ENCODE data around the gene DHRS4L2.
"Not testable (repeated sequence)": the region's sequence is repeated elsewhere in the genome, so short reads cannot be mapped to it uniquely, and the experiment has no call there.

Gene DHRS4L2

DNA sequence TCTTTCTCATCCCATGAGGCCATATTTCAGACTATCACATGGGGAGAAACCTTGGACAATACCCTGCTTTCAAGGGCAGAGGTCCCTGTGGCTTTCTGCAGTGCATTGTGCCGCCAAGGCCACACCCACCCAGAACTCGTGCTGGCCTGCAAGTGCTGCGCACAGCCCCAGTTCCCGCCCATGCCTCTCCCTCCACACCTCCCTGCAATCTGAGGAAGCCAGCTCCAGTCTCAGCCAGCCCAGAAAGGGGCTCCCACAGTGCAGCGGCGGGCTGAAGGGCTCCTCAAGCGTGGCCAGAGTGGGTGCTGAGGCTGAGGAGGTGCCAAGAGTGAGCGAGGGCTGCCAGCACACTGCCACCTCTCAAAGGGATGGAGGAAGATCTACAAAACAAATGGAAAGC lies 15.6 kb upstream of the DHRS4L2 start:
- DNase-seq (ENCODE audit: low read depth) = not testable (repeated sequence)

DNA sequence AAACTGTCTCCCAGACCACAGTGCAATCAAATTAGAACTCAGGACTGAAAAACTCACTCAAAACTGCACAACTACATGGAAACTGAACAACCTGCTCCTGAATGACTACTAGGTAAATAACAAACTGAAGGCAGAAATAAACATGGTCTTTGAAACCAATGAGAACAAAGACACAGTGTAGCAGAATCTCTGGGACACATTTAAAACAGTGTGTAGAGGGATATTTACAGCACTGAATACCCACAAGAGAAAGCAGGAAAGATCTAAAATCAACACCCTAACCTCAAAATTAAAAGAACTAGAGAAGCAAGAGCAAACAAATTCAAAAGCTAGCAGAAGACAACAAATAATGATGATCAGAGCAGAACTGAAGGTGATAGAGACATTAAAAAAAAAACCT lies 14.7 kb upstream of the DHRS4L2 start:
- not testable (repeated sequence) for DNase-seq (ENCODE audit: low read depth)

DNA sequence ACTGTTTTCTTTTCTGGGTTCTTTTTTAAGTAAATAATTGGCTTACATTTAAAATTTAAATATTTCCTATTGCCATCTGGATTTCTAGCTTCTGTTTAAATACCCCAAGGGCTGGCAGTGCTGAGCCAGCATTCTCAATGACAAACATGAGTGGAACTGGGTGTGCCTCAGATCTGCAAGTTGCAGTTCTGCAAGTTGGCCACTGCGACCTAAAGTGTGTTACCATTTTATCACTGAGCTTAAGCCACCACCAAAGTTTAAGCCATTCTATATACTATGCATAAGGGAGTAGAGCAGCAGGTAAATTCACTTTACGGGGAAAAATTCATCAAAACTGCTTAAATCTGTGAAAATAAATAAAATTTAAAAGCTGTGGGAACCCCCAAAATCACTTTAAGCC lies 11.5 kb upstream of the DHRS4L2 start:
- DNase-seq (ENCODE audit: low read depth) = not testable (repeated sequence)

DNA sequence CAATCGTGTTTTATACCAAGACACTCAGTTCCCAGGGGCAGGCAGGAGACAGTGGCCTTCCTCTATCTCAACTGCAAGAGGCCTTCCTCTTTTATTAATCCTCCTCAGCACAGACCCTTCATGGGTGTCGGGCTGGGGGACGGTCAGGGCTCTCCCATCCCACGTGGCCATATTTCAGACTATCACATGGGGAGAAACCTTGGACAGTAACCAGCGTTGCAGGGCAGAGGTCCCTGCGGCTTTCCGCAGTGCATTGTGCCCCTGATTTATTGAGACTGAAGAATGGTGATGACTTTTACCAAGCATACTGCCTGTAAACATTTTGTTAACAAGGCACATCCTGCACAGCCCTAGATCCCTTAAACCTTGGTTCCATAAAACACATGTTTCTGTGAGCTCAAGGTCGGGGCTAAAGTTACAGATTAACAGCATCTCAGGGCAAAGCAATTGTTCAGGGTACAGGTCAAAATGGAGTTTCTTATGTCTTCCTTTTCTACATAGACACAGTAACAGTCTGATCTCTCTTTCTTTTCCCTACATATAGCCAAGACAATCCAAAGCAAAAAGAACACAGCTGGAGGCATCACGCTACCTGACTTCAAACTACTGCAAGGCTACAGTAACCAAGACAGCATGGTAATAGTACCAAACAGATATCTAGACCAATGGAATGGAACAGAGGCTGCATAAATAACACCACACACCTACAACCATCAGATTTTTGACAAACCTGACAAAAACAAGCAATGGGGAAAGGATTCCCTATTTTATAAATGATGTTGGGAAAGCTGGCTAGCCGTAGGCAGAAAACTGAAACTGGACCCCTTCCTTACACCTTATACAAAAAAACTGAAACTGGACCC lies 6.5 kb upstream of the DHRS4L2 start:
- not testable (repeated sequence) for DNase-seq (ENCODE audit: low read depth)

DNA sequence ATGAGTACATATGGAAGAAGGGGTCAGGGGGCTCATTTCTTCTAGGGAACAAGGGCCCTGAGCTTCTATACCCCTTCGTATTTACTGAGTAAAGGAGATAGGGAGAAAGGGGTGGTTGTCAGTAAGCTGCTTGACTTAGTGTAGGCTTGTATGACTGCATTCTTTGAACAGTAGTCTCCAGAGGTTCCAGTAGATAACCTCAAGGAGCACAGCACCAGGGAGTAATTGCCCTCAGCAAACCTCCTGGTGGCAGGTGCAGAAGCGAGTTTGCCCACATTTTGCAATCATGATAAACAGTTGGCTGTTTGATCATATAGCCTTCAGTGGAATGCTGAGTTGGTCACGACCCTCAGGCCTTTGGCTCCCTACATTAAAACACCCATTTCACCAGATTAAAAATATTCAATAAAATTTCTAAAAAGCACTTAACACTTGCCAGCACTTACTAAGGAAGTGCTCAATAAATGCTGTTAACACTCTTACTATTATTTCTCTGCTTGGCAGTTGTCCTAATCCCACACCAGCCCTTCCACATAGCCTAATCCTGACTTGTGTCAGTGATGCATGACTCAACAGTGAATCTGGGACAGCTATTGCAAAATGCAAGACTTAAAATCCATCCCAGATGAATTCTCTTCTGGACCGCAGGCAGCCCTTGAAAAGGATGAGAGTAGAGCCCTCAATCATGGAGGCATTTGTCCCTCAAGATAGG lies 3.7 kb upstream of the DHRS4L2 start:
- DNase-seq (ENCODE audit: low read depth) = no peak

DNA sequence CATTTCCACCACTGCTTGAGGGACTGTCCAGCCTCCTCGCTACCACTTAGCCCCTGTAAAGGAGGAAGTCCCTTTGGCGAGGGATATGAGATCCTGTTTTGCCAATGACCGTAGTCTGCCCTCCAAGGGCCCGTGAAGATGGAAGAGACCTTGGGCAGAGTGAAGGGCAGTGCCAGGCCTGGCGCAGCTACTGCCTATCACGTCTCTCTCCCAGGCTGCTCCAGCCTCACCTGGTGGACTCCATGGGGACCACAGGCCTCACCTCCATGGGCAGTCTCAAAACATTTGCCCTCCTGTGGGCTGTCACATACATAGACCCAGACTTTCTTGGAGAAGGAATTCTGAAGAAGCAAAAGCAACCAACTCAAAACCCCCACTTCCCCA lies 514 bp upstream of the DHRS4L2 start:
- DNase-seq (ENCODE audit: low read depth) = not testable (repeated sequence)

DNA sequence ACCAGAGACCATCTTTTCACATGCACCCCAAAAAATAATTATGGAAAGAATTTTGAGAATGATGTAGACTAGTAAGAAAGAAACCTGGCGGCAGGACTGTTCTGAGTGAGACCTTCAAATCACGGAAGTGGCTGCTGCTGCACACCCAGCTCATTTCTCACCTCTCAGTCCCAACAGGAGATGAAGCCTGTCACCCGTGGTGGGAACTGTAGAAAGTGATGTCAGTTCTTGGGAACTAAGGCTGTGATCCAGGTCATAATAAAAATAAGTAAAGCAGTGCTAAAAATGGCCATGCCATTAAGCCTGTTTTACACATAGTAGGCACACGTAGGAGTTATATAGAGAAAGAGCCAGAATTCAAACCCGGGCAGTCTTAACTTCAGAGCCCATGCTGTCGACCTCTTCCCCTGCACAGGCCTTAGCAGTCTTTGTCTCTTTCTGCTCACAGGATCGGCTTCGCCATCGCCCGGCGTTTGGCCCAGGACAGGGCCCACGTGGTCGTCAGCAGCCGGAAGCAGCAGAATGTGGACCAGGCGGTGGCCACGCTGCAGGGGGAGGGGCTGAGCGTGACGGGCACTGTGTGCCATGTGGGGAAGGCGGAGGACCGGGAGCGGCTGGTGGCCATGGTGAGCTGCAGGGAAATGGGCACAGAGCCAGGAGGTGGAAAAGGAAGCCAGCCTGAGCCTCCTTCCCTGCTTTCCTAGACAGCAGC lies 1.2 kb downstream of the DHRS4L2 start:
- not testable (repeated sequence) for DNase-seq (ENCODE audit: low read depth)

DNA sequence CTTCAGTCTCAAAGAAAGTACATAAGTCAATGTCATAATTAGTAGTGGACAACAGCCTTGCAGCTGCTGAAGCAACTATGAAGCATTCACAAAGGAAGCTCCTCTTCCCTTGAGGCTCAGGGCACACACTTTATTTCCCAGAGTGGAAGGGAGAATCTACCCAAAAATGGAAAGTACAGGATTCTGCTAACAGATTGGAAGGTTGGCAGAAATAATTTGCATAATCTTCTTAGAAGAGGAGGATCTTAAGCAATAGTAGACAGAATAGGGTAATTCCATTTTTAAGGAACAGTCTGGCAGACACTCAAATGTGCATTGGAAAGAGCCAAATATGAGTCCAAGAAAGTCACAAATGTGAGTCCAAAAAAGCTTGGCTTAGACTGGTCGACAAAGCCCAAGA lies 2.2 kb downstream of the DHRS4L2 start:
- DNase-seq (ENCODE audit: low read depth) = not testable (repeated sequence)

DNA sequence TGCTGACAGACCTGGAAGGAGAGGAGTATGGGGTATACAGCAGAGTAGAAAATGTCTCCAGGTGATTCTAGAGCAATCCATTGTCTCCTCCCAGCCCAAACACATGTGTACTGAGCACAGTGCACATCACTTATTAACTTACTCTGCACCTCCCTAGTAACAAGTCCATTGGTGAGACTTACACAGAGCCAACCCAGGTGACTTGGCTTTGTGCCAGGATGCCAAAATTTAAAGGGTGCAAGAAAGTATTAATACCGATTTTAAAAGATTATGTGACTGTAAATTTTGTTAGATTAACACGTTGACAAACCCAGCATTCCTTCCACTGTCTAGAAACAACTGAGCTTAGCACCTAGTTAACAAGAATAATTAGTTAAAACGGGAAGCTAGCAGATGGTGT lies 4.3 kb downstream of the DHRS4L2 start:
- DNase-seq (ENCODE audit: low read depth) = not testable (repeated sequence)

DNA sequence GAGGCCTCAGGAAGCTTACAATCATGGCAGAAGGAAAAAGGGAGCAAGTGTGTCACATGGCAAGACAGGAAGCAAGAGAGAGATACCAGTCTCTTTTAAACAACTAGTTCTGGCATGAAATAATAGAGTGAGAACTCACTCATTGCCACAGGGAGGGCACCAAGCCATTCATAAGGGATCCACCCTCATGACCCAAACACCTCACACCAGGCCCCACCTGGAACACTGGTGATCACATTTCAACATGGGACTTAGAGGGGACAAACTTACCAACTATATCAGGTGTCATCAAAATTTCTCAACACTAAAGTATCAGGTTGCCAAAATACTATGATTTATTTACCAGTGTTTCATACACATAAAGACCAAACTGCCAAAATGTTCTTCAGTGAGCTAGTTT lies 7.3 kb downstream of the DHRS4L2 start:
- not testable (repeated sequence) for DNase-seq (ENCODE audit: low read depth)

DNA sequence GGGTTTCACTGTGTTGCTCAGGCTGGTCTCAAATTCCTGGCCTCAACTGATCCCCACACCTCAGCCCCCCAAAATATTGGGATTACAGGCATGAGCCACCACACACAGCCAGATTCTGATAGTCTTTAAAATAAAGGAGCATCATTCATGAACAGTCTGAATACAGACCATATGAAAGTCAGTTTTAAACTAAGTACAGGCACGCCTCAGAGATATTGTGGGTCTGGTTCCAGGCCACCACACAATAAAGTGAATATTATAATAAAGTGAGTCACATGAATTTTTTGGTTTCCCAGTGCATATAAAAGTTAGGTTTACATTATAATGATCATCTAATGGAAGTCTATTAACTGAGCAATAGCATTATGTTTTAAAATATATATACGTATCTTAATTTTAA lies 8.1 kb downstream of the DHRS4L2 start:
- DNase-seq (ENCODE audit: low read depth) = not testable (repeated sequence)

DNA sequence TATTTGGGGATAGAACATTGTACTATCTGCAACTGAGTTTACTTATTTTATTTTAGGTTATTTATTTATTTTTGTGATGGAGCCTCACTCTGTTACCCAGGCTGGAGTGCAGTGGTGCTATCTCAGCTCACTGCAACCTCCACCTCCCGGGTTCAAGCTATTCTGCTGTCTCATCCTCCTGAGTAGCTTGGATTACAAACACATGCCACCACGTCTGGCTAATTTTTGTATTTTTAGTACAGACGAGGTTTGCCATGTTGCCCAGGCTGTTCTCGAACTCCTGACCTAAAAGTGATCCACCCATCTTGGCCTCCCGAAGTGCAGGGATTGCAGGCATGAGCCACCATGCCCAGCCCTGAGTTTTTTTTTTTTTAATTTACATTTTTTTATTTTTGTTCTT lies 10.9 kb downstream of the DHRS4L2 start:
- not testable (repeated sequence) for DNase-seq (ENCODE audit: low read depth)

DNA sequence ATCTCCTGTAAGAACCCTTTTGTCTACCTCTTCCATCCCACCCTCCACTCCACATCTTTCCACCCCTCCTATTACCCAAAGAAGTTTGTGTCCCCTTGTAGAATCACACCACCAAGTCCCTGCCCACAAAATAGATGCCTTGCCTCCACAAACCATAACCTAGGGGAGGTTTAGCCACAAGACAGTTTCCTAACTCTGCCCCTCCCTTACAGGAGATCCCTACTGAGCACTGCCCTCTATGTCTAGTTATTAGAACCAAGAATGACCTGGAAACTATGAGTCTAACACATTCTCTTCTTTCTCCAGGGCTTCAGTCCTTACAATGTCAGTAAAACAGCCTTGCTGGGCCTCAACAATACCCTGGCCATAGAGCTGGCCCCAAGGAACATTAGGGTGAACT lies 12.3 kb downstream of the DHRS4L2 start:
- not testable (repeated sequence) for DNase-seq (ENCODE audit: low read depth)

DNA sequence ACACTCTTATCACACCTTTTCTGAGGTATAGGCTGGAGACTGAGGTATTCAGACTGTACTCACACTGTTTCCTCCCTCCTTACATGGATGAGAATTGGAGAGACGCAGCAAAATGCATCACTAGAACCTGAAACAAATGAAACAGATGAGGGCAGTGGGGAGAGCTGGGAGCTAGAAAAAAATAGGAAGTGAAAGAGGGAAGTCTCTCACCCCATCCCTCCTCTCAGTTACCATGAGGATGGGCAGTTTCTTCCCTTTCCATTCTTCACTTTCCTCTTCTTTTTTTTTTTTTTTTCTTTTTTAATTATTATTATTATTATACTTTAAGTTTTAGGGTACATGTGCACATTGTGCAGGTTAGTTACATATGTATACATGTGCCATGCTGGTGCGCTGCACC lies 12.9 kb downstream of the DHRS4L2 start:
- DNase-seq (ENCODE audit: low read depth) = not testable (repeated sequence)

DNA sequence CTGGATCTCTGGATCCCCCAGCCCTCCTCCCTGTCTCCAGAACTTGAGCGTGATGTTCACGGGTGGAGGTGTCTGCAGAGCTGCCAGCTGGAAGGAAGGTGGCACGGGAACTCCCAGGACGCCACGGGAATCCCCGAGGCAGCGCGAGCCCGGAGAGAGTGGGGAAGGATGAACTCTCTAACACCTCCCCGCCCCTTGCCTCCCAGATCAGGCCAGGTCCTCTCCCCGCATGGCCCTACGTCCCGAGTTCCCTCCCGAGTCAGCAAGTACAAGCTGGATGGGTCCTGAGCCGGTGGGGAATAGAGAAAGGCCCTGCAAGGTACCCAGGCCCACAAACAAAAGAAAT lies 17.7 kb downstream of the DHRS4L2 start:
- DNase-seq (ENCODE audit: low read depth) = not testable (repeated sequence)

DNA sequence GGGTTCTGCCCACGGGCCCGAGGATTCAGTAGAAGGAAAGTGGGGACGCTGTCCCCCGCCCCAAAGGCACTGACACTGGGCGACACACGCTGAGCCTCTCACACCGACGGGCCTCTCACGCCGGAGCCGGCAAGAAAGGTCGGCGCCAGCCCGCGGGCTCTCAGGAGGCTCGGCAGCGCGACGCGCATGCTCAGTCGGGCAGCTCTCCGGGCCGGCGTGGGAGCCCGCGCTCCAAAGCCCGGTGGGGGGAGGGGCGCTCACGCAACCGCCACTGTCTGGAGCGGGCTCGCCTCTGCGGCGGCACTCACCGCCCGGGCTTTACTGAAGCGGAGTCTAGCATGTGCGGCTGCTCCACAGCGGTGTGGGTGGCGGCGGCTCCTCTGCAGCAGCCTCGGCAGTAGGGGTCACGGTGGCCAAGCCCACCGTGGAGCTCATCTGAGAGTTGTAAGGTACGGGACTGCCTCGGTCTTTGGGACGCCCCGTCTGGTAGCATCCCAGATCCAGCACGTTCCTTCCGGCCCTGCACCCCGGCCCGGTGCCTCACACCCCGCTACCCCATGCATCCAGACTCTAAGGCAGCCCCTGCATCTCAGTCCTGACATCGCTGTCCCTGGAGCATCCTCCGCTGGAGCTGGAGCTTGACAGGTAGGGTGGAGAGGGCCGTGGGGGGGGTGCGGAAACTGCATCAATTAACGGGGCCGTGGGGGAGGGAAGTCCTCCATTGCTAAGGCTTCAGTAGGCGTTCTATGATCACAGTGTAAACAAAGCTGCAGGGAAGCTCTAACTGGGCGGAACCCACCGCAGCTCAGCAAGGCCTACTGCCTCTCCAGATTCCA lies 18.3 kb downstream of the DHRS4L2 start:
- DNase-seq (ENCODE audit: low read depth) = not testable (repeated sequence)

DNA sequence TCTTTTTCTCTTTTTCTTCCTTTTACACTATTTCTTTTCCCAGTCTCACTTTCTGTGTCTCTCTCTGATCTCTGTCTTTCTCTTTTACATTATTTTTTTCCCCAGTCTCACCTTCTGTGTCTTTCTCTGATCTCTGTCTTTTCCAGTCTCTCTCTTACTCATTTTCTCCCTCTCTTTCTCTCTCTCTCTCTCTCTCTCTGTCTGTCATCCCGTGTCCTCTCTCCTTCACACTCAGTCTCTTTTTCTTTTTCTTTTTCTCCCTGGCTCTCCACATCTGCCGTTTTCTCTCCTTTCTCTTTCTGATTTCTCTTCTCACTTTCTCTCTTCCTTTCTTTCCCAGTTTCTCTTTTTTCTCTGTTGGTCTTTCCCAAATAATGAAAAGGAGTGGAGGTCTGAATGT lies 22.3 kb downstream of the DHRS4L2 start:
- DNase-seq (ENCODE audit: low read depth) = no peak

DNA sequence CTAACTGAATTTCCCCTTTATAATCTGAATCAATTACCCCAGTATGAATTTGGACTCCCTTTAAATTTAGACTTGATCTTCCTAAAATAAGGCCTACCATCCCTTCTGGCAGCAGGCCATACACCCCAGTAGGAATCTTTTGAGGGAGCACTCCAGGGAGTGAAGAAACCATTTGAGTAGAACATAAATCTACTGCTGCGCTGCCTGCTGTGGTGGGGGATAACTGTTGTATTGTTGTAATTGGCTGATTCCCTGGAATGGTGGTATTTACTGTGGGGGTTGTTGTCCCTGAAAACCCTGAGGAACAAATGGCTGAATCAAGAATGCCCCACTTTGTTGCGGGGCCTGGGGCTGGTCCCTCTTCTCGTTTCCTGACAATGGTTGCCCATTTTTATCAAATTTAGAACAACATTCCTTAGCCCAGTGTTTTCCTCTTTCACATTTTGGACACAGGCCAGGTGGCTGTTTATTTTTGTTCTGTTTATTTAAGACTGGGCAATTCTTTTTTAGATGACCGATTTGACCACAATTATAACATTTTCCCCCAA lies 24.1 kb downstream of the DHRS4L2 start:
- DNase-seq (ENCODE audit: low read depth) = not testable (repeated sequence)

DNA sequence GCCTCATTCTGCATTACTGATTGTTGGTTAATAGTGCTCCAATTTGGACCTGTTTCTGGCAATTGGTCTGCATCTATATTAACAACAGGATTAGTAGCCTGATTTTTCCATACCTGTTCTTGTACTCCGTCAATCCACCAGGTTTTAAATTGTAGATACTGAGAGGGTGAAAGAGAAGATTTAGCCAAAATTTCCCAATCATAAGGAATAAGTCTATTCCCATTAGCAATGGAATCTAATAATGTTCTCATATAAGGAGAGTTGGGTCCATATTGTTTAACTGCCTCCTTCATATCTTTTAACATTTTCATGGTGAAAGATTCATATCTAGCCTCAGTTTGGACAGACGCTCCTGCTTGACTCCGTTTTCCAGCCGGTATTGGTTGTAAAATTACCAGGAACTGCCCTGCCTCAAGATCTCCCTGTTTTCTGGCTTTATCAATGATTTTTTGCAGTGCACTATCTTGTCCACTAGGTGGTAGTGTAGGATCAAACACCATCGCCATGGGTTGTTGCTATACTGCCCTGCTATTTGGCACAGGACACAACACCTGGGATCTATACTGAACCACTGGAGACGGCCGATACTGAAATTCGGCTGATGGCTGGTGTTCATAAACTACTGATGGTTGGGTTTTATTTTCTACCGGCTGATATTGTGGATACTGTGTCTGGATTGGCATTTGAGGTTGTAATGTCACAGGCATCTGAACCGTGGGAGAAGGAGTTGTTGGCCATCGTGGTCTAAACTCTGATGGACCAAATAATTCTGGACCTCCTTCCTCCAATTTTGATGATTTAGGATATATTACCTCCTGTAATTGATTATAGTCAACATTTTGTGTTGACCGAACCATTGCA lies 25.2 kb downstream of the DHRS4L2 start:
- DNase-seq (ENCODE audit: low read depth) = no peak

DNA sequence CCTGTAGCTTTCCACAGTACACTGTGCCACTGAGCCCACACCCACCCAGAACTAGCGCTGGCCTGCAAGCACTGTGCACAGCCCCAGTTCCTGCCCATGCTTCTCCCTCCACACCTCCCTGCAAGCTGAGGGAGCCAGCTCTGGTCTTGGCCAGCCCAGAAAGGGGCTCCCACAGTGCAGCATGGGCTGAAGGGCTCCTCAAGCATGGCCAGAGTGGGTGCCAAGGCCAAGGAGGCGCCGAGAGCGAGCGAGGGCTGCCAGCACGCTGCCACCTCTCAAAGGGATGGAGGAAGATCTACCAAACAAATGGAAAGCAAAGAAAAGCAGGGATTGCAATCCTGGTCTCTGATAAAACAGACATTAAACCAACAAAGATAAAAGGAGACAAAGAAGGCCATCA lies 27.0 kb downstream of the DHRS4L2 start:
- not testable (repeated sequence) for DNase-seq (ENCODE audit: low read depth)

DNA sequence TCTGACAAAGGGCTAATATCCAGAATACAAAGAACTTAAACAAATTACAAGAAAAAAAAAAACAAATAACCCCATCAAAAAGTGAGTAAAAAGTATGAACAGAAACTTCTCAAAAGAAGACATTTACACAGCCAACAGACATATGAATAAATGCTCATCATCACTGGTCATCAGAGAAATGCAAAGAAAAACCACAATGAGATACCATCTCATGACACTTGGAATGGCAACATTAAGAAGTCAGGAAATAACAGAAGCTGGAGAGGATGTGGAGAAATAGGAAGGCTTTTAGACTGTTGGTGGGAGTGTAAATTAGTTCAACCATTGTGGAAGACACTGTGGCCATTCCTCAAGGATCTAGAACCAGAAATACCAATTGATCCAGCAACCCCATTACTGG lies 30.2 kb downstream of the DHRS4L2 start:
- not testable (repeated sequence) for DNase-seq (ENCODE audit: low read depth)

Data from CMK (cell line).